GM18858 (cell line): ENCODE measurements around the gene KIF5B.
A peak's percentile ranks its signal among the peaks of the same experiment; 100 is the strongest.
"Not testable (repeated sequence)": the region's sequence is repeated elsewhere in the genome, so short reads cannot be mapped to it uniquely, and the experiment has no call there.

Source experiments
- ATAC-seq: cut with Tn5 transposase; IDR thresholded peaks from one replicate; pipeline ENCODE4 v1.9.1; 2021; ENCODE audit not compliant: unreplicated experiment

Gene KIF5B

DNA sequence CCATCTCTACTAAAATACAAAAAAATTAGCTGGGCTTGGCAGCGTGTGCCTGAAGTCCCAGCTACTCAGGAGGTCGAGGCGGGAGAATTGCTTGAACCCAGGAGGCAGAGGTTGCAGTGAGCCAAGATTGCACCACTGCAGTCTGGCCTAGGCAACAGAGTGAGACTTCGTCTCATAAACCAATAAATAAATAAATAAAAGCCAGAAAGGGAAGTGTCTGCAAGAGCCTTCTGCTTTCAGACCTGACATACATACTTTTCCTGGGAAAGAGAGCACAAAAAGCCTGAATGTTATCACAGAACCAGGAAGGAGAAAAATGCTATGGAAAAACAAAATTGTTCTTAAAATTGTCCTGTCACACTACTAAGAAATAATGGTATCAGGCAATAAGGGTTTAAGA is 4.1 kb upstream of the KIF5B start:
- no peak for ATAC-seq

DNA sequence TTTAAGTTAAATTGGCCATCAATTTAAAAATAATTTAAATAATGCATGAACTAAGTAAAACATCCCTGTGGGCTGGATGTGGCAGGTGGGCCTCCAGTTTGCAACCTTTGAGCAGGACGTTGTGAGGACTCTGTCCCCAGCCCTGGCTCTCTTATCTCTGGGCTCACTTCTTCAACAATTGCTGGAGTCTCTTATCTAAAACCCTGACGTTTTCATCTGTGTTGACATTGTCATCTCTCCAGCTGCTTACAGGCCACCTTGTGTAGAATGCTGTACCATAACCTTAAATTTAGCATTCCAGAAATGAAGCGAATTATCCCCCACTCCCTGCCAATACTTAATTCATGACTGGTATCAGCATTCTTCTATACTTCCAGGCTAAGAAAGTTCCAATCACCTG is 3.2 kb upstream of the KIF5B start:
- no peak for ATAC-seq

DNA sequence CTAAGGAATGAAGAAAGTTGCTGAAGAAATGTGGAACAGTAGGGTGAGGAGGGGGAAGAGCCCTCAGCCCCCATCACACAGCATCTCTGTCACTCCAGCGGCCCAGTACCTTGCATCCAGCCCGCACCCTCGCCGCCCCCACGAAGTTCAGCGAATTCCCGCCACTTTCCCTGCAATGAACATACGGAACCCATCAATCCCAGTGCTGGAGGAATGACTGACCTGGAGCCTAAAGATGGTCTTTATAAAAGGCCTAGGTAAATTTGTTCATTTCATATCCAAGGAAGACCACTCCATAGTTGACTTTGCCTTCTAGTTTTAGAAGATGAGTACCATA is 779 bp upstream of the KIF5B start:
- ATAC-seq = no peak

DNA sequence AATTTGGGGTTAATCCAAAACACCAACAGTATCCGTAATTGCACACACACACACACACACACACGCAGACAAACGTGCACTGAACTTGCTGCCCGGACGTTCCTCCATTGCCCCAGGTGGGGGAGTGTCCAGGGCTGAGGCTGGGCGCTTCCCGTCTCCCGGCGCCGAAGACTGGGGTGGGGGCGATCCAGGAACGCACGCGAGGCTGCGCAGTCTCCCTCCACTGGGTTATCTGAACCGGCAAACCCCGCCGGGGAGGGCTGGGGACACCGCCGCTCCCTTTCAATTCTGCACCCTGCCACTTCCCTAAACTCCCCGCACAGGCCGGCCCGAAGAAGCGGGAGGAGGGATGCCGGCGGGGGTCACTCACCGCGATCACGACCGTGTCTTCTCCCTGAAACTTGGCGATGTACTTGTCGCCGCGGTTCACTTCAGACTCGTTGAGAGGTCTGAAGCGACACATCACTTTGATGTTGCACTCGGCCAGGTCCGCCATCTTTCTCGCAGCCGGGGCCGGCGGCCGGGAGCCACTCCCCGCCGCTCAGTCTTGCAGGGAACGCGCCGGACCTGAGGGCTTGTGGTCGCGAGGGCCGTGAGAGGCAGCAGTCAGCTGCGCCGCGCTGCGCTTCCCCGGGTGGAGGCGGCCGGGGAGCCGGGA is 618 bp downstream of the KIF5B start:
- ATAC-seq = peak; percentile 33

DNA sequence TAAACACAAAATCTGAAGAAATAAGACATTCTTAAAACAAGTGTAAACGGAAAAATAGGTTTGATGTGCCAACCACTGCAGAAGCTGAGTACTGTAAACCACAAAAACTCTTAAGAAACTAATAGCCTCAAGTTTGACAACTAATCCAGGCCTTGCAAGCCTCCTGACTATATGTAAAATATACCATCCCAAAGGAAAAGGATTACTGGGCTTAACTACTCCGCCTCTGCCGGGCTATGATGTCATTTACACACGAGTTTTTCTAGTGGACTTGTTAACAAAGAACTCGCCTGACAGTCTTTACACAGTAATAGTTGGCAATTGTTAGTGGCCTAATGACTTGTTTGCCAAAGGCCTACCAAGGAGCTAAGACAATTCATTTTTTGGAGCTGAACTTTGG is 2.1 kb downstream of the KIF5B start:
- no peak for ATAC-seq

DNA sequence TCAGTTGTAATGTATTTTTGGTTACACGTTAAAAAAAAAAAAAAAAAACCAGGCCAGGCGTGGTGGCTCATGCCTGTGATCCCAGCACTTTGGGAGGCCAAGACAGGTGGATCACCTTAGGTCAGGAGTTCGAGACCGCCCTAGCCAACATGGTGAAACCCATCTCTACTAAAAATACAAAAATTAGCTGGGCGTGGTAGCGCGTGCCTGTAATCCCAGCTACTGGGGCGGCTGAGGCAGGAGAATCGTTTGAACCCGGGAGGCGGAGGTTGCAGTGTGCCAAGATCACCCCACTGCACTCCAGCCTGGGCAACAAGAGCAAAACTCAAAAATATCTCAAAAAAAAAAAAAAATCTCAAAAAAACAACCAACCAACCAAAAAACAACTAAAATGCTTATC is 2.8 kb downstream of the KIF5B start:
- ATAC-seq = not testable (repeated sequence)

DNA sequence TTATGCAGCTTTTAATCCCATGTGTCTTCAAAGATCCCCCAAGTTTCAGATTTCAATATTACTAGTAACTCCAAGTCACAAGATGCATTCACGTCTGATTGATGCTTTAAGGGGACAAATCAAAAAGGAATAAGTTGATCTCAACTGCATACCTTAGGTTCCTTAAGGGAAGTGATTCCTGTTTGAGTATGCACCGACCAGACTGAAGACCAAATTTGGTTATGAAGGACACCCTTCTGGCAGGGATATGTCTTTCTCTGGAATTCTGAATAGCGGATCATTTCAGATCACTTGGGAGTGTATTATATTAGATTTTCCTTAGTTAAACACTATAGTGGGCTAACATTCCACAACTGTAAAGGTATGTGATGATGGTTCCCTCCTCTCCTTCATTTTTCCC is 4.3 kb downstream of the KIF5B start:
- ATAC-seq = no peak

DNA sequence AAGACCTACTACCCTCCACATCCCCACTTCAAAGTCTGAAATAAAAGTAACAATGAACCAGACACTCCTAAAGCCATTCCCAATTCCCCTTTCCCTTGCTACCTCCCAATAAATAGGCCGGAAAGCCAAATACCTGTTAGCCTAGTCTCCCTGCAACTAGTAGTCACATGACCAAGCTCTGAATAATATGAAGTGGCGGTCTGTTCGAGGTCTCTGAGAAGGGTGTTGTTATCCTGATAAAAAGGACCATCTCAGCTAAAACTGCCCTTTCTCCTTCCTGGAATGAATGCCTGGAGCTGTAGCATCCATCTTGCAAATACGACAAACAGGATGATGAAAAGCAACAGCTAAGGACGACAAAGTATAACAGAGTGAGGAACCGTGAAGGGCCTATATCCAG is 6.0 kb downstream of the KIF5B start:
- ATAC-seq = no peak

DNA sequence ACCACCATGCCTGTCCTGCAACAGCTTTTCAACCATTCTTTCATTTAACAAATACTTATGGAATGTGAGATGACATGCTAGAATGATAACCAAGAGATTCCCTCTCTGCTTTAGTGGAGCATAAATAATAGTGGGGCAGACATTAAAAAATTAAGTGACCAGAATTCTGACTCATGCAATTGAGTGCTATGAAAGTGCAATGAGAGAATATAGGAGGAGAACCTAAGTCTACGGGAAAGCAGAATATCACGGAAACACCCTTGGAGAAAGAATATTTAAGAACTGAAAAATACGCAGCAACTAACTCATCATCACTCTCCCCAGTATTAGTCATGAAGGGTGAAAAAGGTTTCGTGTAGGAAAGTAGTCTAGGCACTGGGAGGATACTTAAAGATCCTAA is 7.1 kb downstream of the KIF5B start:
- ATAC-seq = no peak

DNA sequence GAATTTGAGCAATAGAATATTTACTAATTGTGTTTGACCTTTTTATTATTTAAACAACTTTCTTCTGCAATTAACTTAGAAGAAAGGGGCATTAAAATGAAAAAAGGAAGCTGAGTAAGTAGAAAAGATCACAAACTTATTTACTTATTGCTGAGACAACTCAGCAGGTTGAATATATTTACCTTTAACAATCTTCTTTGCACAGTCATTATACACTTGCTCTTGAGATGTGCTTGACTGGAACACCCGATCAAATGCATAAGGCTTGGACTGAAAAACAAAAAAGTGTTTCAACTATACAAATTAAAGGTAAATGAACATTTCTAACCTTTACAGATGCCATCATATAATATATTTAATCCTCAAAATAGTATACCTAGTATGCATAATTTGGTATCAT is 7.9 kb downstream of the KIF5B start:
- ATAC-seq = no peak

DNA sequence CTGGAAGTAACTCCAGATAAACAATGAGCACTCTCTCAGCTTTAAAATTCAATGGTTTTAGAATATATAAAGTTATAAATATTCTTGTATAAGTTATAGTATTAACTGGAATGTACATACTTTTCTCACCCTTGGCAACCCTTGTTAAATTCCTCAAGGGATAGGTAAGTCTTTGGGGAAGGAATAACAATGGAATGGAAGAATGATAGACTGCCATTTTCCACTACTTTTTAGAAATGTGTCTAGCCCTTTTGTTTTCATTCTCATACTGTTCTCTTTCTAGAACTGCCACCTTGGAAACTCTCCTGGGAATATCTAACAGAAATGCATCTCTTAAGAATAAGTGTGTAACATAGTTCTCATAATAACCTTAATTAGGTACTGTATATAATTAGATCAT is 8.3 kb downstream of the KIF5B start:
- ATAC-seq = no peak

DNA sequence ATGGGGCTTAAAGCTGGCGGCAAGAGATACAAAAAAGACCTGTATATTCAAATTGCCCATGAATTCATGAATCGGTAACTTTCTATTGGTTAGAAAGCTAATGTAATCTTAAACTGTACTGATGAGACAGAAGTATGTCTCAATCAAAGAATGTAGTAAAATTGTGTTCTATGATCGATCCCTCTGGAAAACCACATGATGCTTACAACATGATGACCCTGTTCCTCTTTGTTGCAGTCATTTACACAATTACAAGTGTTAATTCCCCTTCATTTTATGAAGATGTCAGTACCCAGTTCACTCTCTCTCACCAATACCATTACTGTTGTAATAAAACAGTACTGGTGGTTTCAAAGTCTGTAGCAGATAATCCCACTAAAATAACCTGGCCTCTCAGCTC is 10.1 kb downstream of the KIF5B start:
- ATAC-seq = no peak

DNA sequence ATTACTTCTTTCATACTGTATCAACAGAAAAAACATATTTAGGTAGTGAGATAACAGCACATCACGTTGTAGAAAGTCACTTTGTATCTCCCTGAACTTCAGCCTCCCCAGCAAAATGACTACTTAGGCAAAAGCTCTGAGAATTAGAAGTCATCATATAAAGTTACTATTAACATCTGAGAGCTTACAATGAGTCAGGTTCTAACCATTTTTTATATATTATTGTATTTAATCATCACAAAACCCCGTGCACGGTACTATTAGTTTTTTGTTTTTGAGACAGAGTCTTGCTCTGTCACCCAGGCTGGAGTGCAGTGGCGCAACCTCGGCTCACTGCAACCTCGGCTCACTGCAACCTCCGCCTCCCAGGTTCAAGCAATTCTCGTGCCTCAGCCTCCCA is 13.5 kb downstream of the KIF5B start:
- ATAC-seq = not testable (repeated sequence)

DNA sequence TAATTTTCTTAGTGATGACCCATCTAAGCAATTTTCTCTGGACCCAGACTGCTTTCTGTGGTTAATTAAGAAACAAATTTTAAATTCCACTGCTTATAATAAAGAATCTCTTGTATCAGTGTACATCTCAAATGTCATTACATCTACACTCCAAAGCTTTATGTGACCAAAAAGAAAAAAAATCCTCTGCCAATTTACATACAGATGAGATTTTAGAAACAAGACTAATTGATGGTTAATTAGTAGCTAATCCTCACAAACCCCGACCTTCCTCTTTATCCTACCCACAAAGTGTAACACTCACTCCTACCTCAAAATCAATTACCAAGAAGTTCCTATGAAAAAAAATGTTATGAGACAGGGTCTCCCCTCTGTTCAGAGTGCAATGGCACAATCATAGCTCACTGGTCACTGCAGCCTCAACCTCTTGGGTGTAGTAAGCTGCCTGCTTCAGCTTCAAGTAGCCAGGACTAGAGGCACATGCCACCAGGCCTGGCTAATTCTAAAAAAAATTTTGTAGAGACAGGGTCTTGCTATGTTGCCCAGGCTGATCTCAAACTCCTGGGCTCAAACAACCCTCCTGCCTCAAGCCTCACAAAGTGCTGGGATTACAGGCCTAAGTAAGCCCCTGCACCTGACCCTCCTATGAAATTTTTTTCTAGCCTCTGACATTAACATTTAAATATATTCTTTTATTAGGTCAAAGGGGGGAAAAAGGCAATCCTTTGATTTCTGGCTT is 14.8 kb downstream of the KIF5B start:
- ATAC-seq = no peak

DNA sequence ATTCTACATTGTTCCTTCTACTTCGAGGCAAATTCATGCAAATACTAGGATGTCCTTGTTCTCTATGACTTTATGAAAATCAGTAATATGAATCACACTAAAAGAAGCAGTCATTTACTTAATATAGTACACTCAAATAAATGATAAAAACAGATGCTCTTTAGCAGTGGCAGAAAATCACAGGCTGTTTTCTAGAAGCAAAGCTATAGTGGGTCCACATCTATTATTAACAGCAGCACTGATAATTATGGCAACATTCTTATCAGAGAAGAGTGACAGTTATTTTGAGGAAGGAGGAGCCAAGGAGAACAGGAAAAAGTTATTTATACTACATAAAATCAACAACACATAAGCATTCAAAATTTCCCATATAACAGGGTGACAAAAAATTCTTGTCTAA is 16.5 kb downstream of the KIF5B start:
- ATAC-seq = no peak

DNA sequence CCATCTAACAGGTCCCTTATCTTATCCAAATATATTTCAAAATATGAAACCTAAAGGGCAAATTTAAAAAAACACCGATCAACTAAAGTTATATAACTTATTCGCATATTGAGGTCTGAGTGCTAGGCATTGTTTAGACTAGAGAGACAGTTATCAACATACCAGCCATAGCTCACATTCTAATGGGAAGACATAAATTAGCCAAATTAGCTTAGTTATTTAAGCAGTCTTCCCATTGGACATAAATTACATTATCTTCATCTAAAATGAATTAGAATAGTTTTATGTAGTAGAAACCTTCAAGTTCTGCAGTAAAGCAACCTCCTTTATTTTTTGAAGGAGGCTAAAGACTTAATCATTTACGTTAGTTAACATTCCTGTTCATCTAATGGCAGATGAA is 17.4 kb downstream of the KIF5B start:
- ATAC-seq = no peak

DNA sequence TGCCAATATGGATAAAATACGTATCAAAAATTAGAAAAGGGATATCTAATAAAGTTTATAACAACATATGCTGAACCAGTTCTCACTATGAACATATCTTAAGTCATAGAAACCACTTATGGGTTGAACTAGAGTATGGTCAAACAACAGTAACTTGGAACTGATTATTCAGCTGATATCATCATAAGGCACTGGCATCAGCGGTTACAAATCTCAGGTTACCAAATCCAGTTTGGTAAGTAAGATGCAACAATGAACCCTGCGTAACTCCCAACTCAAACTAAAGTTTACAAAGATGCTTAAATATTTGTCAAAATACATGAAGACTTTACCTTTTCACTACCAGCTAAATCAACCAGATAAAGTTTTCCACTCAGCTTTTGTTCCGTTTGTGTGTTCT is 19.3 kb downstream of the KIF5B start:
- ATAC-seq = no peak

DNA sequence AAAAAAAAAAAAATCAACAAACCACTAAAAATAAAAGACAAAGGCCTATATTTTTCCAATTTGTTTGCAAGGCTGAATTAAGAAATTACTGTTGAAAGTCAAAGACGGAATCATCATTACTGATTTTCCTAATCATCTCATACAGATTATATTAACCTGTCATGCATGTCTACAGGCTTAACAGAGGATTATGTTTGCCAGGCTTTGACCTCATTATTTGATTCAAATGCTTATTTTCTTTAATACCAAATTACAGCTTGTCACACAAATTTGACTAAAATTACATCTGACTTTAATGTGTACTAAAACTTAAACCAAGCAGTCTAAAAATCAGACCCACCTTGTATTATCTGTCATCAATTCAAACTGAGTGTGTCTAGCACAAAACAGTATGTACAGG is 21.2 kb downstream of the KIF5B start:
- no peak for ATAC-seq

DNA sequence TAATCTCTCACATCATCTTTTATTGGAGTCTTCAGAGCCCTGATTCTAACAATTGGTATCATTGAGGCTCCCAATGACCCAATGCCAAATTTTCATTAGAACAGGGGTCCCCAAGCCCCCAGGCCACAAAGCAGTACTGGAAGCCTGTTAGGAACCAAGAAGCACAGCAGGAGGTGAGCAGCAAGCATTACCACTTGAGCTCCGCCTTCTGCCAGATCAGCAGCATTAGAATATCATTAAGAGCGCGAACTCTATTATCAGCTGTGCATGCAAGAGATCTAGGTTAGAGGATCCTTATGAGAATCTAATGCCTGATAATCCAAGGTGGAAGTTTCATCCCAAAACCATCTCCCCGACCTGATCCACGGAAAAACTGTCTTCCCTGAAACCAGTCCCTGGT is 23.1 kb downstream of the KIF5B start:
- ATAC-seq = no peak

DNA sequence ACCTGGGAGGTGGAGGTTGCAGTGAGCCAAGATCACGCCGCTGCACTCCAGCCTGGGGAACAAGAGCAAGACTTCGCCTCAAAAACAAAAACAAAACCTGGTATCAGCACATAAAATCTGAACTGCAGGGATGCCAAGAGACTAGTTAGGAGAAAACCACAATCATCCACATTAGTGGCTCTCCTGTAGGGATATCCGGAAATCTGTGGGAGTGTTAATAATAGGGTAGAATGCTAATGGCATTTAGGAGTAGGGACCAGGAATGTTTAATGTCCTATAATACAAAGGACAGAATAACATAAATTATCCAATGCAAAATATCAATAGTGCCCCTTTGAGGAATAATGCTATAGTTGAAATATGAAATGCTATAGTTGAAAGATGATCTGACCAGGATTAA is 24.3 kb downstream of the KIF5B start:
- no peak for ATAC-seq

DNA sequence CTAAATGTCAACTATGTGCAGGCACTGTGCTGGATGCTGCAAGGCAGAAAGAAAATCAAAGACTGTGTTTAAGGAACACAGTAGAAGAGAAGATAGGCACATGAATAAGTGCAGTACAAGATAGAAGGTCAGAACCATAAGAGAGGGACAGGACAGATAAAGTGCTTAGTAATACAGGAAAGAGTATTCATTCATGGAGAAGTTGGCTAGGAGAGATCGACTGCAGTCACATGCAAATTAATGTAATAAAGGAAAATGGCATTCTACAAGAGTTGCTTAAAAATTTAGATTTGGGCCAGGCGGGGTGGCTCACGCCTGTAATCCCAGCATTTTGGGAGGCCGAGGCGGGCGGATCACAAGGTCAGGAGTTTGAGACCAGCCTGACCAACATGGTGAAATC is 24.8 kb downstream of the KIF5B start:
- no peak for ATAC-seq

DNA sequence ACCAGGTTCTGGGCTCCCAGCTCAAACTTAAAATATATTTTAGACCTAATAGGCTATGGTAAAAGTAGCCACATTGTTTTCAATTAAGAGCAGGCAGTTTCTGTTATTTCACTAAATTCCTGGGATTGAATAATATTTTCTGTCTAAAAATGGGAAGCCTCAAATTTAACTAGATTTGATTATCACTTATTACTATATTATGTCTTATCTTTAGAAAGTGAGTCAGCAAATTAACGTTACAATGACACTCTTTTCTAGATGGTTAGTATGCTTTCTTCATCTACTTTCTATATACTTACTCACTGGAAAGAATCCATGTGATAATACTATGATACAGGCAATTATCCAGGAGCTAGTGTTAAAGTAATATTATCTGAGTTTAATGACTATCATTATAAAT is 27.5 kb downstream of the KIF5B start:
- ATAC-seq = no peak

DNA sequence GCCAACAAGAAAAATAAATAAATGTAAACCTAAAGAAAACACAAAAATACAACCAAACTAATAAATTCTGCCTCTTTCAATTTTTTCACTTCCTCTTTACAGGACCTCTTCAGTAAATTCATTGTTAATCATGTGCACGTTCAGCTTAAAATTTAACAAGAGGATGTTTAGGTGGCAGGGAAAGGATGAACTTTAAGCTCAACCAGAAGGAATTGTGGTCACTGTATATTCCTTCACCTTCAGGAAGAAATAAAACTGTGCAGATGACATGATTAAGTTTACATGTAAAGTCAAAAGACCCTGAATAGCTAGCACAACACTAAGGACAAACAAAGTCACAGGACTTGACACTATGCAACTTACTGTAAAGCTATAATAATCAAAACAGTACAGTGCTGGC is 33.0 kb downstream of the KIF5B start:
- no peak for ATAC-seq
